GM10266 (cell line): Measurements from ENCODE around the gene HIGD1A.

ENCODE experiments used
- DNase-seq: peaks from one replicate; pipeline ENCODE4 v3.0.0; 2012; ENCODE audit errors: extremely low spot score
- TF ChIP-seq, protein P1 (sequence below): IDR thresholded peaks from 2 replicates; pipeline ENCODE4 v1.5.1; 2012; ENCODE audit warnings: mild to moderate bottlenecking, low read depth; ENCODE audit not compliant: control insufficient read depth, insufficient read depth; ENCODE audit errors: missing control alignments

Gene HIGD1A

DNA sequence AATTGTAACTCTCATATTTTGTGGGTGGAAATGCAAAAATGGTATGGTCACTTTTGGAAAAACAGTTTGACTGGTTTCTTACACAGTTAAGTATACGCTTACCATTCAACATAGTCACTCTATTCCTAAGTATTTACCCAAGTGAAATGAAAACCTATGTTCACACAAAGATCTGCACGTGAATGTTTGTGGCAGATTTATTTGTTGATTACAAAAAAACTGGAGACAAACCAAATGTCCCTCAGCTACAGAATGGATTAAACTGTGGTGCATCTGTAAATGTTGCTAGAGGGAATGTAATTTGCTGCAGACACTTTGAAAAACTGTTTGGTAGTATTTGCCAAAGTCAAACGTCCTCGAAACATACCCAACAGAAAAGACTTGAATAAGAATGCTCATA is 34.3 kb upstream of the HIGD1A start:
- DNase-seq, result no peak
- TF ChIP-seq, protein P1, sequence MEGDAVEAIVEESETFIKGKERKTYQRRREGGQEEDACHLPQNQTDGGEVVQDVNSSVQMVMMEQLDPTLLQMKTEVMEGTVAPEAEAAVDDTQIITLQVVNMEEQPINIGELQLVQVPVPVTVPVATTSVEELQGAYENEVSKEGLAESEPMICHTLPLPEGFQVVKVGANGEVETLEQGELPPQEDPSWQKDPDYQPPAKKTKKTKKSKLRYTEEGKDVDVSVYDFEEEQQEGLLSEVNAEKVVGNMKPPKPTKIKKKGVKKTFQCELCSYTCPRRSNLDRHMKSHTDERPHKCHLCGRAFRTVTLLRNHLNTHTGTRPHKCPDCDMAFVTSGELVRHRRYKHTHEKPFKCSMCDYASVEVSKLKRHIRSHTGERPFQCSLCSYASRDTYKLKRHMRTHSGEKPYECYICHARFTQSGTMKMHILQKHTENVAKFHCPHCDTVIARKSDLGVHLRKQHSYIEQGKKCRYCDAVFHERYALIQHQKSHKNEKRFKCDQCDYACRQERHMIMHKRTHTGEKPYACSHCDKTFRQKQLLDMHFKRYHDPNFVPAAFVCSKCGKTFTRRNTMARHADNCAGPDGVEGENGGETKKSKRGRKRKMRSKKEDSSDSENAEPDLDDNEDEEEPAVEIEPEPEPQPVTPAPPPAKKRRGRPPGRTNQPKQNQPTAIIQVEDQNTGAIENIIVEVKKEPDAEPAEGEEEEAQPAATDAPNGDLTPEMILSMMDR, result no peak

DNA sequence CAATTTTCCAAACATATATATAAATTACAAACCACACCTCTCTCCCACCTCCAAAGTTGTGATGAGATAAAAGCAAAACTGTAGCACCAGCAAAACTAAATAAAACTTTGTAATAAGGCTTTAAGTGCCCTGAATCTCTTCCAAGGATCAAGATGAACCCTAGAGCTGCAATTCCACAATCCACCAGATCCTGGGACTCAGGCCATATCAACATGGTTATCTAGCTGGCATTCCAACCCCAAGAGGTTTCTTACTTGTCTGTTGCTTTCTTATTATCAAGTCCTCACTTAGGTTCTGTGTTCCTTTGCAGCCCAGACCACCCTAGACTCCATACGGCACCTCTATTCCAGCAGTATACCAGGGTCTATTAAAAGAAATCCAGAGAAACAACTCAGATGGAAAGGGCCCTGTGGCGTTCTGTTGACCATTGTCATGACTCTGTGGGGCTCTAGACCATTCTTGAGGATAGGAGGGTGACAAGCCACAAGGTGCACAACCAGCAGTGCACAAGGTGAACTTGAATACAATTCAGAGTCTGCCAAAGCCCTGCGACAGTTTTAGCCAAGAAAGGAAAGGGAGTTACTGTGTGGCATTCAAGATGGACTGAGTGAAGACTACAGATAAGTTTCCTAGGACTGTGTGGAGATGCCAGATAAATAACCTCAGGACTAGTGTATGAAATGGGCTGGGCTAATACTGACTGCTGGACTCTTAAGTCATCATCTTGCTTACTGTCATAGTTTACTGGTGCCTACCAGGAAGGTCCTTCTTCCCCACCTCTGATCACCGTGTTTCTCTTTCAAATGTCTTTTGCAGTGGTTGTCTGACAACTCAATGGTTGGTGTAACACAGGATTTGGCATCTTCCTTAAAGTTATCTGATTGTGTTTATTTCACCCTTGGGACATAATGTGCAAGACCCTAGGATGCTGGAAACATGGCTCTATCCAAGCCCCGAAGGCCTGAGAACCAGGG is 32.1 kb upstream of the HIGD1A start:
- TF ChIP-seq, protein P1, result no peak
- DNase-seq, result no peak

DNA sequence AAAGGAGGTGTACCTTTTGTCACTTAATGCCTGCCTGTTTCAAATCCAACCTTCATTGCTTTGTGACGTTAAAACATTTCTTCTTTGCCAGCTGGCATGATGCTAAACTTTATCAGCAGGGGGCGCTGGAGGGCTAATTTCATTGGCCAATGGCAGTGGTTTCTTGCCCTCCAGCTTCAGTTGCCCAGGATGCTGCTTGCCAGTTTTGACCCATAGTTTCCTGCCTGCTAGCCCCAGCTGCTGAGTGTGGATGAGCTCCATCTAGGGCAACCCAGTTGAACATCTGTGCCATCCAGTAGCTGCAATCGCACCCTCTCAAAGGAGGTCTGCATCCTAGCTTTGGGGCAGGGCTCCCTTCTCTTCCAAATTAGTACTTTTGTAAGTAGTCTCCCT is 27.0 kb upstream of the HIGD1A start:
- TF ChIP-seq, protein P1, result peak; percentile 81
- DNase-seq, result peak; percentile 50

DNA sequence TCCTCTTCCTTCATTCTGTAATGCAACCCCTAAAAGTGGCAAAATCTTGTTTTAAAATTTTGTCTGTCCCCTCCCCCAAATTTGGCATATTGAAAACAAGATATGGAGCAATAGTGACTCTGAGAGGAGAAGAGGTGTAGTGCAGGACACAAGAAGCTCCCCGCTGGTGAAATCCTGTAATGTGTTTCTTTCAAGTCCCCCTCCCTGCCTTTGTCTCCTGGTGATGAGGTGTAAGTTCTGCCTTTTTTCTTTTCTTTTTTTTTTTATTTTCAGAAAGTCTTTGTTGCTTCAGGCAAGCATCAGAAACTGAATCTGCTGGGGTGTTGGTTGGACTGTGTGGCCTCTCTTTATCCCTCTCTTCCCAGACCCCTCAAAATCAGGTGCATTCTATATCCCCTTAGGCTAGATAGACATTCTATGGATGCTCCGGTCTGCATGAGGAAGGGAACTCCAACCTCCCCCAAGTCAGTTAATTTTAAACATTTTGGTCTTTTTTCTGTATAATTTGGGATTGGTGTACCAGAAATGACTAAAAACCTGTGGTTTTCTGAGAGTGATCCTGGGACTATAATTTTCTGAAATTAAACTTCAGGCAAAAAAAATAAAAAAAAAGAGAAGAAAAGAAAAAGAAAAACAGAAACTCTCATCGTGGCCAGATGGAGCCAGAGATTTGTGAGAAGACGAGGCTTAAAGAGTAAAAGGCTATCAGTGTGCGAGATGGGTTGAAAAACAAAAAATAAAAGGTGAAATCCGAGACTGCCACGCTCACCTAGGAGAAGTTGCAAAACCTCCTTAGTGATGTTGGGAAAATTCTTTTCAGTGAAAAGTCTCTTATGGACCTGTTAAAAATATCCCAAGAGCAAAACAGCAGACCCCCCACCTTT is 26.4 kb upstream of the HIGD1A start:
- TF ChIP-seq, protein P1, result peak; percentile 27
- DNase-seq, result no peak

DNA sequence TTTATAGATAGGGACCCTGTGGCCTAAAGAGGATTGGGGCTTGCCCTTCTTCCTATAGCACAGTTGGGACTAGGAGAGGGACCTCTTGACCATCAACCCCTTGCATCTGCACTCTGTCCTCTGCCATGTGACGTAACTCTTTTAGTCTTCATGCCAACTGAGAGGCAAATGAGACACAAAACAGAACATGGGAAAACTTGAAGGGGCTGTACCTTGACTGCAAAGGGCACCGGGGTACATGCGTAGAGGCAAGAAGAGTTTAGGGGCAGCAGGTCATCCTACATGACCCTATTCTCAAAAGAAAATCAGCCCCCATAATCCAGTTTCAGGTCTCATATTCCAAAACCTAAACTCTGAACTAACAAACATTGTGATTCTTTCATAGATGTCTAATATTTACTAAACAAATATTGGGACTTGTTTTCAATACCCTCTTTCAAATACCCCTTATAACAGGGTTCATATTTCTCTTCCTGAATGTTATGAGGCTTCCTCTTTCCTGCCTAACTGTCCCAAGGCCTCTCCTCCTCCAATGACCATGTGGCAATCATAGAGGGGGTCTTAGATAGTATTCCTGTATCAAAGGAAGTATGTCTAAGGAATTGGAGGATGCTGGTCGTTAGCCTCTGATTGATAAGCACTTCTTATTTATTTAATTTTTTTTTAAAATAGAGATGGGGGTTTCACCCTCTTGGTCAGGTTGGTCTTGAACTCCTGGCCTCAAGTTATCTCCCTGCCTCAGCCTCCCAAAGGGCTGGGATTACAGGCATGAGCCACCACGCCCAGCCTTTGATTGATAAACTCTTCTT is 25.5 kb upstream of the HIGD1A start:
- TF ChIP-seq, protein P1, result no peak

DNA sequence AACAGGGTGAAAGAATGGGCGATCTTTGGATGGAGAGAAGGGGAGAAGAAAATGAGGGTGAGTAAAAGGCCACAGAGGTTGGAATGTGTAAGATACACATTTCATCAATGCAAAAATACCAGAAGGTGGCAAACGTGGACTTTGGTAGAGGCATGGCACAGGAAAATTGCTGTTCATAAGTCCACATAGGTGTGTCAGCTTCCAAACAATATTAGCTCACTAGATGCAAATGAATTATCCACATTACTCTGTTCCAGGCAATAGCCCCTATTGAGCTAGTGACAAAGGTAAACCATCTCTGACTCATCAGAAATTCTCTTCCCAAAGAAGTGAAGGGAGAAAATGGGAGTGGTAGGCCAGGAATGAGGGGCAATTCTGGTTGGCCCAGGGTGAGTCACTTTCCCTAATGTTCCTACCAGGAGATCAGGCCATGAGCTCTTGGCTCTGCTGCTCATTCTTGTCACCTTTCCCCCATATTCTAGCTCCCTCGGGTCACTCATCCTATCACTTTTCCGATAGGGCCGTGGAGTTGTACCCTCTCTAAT is 24.9 kb upstream of the HIGD1A start:
- TF ChIP-seq, protein P1, result no peak
- DNase-seq, result no peak

More for the DNA sequence above, 25.5 kb upstream of the HIGD1A start:
- no peak for DNase-seq
